GM18517 (cell line): Measurements from ENCODE around the gene S100A6.
"Not testable (repeated sequence)": the region's sequence is repeated elsewhere in the genome, so short reads cannot be mapped to it uniquely, and the experiment has no call there.

ENCODE experiments used
- ATAC-seq: cut with Tn5 transposase; IDR thresholded peaks from one replicate; pipeline ENCODE4 v1.9.1; 2021; ENCODE audit warnings: mild to moderate bottlenecking, moderate library complexity; ENCODE audit not compliant: unreplicated experiment

S100A6 gene

DNA sequence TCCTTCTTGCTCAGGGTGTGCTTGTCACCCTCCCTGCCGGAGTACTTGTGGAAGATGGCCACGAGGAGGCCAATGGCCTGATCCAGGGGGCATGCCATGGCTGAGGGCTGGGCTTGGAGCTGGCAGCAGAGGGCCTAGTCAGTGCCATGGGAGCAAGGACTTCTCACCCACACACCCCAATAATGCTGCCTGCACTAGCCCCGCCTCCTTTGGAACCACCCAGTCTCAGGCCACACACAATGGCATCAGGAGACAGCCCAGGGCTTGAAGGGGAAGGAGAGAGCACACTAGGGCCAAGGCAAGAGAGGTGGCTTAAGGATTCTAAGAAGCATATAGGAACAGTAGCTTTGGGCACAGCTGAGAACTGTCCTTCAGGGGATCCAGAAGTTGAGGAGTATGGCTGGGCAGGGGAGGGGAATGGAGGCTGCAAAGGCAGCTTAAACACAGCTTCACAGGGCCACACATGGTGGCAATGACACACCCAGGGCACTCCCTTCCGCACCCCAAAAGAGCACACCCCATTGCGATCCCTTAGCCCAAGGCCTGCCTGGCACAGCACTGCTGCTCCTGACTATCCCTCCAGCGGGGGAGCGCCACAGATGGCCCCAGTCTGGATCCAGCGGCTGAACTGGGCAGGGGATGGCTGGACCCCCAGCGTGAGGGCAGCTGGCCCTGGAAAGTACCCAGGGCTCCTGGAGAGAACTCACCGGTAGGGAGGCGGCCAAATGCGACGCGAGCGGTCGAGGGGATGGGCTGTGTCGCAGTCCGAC is at the start of gene S100A6:
Gene S100A6, minus strand, starts transcription at position 750 of the 770 bp plus-strand sequence. Its CDS starts 652 bp downstream, at position 98.
- peak; percentile 15 for ATAC-seq

DNA sequence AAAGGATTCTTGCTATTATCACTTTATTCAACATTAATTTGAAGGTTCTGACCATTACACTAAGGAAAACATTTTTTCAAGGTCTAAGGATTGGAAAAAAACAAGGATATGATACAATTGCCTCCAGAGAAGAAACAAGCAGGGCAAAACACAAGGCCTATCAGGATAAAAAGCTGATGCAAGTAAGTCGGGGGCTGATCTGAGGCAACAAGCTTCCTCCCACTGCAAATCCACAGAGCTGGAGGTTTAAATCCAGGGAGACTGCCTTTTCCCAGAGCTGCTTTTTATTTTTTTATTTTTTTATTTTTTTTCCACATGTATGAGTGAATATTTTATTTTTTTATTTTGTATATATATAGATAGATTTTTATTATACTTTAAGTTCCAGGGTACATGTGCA is 49.2 kb upstream of the S100A6 start:
- no peak for ATAC-seq

DNA sequence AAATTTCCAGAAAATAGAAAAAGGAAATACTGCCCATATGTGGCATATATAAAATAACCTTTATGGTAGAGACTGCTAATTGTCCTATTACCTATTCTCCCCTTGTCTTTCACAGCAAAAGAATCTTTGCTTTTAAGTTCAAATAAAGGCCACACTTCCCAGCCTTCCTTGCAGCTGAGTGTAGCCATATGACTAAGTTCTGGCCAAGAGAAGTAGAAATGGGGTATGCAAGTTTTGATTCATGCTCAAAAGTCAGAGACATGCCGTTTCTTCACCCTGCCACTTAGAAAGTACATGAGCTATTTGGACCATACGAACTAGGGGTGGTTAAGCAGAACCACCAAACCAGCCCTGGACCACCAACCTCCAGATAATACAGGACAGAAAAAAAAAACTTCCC is 48.2 kb upstream of the S100A6 start:
- no peak for ATAC-seq

DNA sequence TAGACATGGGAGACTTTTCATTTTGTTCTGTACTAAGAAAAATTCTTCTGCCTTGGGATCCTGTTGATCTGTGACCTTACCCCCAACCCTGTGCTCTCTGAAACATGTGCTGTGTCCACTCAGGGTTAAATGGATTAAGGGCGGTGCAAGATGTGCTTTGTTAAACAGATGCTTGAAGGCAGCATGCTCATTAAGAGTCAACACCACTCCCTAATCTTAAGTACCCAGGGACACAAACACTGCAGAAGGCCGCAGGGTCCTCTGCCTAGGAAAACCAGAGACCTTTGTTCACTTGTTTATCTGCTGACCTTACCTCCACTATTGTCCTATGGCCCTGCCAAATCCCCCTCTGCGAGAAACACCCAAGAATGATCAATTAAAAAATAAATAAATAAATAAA is 47.7 kb upstream of the S100A6 start:
- ATAC-seq: not testable (repeated sequence)

DNA sequence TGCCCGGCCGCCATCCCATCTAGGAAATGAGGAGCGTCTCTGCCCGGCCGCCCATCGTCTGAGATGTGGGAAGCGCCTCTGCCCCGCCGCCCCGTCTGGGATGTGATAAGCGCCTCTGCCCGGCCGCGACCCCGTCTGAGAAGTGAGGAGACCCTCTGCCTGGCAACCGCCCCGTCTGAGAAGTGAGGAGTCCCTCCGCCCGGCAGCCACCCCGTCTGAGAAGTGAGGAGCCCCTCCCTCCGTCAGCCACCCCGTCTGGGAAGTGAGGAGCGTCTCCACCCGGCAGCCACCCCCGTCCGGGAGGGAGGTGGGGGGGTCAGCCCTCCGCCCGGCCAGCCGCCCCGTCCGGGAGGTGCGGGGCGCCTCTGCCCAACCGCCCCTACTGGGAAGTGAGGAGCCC is 47.0 kb upstream of the S100A6 start:
- ATAC-seq: not testable (repeated sequence)

DNA sequence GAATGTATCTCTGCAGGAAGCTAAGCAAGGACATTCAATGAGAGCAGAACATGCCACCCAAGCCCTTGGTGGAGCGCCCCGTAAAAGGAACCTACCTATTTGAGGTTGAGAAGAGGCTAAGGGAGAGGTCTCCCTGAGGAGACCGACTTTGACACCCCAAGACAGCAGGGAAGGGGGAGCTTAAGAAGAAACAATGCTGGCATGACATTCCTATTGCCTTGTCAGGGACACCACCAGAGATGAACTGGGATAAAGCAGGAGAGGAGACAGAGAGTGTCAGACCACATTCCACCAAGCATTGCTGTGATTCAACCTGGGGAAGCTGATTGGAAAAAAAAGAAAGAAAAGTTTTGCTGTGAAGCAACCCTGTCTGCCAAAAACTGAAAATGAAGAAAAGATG is 43.1 kb upstream of the S100A6 start:
- ATAC-seq: no peak

DNA sequence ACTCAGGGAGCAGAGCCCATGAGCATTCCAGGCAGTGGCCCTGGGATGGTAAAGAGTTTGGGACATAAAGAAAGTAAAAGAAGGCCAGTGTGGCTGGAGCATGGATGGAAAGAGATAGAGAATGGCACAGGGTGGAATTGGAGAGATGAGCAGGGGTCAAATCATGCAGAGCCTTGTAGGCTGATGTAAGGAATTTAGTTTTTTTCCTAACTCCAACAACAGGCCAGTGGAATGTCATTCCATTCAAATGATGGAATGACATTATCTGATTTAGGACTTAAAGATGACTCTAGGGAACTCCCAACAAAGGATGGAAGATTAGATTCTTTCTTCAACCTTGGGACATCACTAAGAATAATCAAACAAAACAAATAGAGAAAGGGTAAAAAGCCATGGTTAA is 42.7 kb upstream of the S100A6 start:
- ATAC-seq: no peak

DNA sequence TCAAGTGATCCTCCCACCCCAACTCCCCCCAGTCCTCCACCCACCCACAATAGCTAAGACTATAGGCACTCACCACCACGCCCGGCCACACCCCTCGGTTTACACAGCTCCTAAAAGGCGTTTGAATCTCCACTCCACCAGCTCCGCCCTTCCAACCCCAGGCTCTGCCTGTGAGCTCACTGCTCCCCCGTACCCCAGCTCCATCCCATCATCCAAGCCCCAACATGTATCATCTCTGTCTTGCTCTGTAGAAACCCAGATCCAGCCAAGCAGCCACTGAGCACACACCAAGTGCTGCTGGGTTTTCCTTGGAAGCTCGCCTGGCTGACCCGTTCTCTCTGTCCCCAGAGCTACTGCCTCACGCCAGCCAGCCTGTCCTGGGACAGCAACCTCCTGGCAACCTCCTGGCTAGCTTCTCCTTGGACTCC is 41.8 kb upstream of the S100A6 start:
- ATAC-seq: no peak

DNA sequence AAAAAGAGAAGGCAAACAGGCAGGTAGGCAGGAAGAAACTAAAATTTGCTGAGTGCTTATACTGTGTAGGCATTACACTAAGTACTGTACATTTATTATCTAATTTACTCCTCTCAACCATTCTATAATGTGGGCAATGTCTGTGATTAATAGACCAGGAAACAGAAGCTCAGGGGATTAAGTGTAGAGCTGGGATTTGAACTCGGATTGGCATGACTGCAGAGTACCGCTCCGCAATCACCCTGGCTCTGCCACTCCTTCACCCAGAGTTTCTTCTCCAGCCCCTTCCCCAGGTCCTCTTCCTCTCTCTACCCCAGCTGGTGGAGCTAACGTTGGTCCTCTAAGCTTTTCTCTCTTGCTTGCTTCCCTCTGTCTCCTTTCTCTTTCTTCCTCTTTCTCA is 41.3 kb upstream of the S100A6 start:
- ATAC-seq: no peak

DNA sequence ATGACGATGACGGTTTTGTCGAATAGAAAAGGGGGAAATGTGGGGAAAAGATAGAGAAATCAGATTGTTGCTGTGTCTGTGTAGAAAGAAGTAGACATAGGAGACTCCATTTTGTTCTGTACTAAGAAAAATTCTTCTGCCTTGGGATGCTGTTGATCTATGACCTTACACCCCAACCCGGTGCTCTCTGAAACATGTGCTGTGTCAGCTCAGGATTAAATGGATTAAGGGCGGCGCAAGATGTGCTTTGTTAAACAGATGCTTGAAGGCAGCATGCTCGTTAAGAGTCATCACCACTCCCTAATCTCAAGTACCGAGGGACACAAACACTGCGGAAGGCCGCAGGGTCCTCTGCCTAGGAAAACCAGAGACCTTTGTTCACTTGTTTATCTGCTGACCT is 39.7 kb upstream of the S100A6 start:
- not testable (repeated sequence) for ATAC-seq

DNA sequence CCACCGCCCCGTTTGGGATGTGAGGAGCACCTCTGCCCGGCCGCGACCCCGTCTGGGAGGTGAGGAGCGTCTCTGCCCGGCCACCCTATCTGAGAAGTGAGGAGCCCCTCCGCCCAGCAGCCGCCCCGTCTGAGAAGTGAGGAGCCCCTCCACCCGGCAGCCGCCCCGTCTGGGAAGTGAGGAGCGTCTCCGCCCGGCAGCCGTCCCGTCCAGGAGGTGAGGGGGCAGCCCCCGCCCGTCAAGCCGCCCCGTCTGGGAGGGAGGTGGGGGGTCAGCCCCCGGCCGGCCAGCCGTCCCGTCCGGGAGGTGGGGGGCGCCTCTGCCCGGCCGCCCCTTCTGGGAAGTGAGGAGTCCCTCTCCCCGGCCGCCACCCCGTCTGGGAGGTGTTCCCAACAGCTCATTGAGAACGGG is 39.3 kb upstream of the S100A6 start:
- not testable (repeated sequence) for ATAC-seq

DNA sequence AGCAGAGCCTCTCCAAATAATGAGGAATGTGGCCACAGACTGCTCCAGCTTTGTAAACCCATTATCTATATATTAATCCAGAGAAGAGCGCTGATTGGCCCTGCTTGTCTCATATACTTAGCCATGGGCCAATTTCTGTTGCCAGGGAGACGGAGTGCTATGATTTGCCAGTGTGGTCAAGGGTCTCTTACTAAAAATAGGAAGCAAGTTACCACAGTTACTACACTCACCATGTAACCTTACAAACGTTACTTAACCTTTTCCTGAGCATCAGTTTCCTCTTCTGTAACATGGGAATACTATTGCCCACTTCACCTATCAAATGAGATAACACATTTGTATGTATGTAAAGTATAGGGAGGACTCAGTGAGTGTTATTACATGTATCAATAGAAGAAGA is 37.6 kb upstream of the S100A6 start:
- no peak for ATAC-seq

DNA sequence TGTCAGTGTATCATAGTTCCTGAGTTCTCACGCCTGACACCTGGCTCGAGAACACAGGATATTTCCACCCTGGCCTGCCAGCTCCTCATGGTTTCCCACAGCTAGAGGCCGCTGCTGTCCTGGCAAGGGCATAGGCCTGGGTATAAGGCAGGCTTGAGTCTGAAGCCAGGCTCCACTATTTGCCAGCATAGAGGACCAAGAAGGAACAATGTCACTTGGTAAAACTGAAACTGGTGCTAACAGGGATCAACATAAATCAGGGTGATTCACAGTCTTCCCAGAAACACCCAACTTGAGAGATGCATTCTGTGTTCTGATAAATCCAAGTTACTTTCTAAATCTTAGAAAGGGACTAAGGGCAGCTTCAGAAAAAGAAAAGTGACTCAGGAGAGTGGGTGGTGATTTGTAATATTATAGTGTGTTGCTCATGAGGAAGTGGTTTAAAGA is 36.8 kb upstream of the S100A6 start:
- no peak for ATAC-seq

DNA sequence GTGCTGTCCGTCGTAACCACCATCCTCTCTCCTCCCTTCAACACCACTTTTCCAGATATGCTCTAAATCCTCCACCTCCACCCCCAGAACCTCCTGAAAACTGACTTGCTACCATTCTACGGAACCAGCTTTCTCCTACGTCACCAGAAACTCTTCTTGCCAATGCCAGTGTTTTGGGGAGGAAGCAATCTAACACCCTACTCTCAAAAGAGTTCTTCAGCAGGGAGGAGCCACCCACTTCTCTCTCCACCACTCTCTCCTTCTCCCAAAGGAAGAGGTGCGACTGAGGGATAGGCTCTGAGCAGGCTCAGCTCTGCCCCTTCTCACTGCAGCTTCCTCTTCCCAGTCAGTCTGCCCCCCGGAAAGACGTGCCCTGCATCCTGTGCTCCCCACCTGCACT is 35.9 kb upstream of the S100A6 start:
- ATAC-seq: no peak

DNA sequence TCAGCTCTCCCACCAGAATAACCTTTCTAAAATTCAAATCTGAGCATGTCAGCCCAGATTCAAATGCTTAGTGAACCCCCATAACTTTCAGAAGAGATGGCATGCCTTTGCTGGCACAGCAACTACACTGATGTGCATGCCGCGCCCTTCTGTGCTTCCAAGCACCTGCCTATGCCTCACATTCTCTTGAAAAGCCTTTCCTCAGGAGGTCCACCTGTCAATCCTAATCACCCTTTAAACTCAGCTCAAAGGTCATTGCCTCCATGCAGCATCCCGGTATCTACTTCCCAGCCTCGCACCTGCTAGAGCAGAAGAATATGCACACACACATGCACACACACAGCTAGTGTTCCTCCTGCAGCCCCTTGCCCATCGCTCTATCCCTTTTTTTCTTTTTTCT is 35.1 kb upstream of the S100A6 start:
- no peak for ATAC-seq

DNA sequence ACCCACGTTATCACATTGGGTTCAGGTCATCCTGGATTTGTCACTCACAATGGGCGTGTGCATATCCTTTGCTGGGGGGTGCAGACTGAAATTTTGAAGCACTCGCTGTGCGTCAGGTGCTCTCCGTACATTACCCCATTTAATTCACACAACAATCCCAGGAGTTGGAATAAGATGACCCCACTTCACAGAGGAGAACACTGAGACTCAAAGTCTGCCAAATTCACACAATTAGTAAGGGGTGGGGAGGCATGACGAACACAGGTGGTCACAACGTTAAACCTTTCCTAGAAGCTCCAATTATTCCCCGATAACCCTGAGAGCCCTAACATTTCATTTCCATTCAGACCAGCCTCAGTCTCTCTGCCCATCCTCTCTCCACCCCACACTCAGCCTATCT is 33.7 kb upstream of the S100A6 start:
- no peak for ATAC-seq

DNA sequence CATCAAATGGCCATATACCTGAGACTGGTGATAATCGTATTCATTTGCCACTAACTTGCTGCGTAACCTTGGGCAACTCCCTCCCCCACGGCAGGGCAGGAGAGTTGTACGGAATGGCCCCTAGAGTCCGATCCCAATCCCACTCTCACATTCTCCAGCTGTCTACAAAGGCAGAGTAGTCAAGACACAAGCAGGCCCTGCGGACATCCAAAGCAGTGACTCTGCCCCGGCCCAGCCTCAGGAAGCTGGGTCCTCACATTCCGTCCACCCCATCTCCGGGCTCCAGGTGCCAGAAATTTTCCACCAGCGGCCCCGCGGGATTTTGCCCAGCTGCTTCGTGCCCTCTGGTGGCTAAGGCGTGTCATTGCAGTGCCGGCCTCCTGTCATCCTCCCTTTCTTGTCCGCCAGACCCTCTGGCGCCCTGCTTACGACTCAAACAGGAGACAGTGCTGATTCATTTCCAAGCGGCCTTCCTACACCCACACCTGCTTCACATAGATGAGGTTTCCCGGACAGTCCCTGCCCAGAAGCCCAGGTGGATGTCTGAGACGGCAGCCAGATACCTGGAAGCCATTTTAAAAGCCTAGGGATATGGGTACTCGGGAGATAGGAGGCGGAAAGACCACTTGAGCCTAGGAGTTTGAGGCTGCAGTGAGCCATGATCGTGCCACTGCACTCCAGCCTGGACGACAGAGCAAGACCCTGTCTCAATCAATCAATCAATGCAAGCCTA is 32.7 kb upstream of the S100A6 start:
- no peak for ATAC-seq

DNA sequence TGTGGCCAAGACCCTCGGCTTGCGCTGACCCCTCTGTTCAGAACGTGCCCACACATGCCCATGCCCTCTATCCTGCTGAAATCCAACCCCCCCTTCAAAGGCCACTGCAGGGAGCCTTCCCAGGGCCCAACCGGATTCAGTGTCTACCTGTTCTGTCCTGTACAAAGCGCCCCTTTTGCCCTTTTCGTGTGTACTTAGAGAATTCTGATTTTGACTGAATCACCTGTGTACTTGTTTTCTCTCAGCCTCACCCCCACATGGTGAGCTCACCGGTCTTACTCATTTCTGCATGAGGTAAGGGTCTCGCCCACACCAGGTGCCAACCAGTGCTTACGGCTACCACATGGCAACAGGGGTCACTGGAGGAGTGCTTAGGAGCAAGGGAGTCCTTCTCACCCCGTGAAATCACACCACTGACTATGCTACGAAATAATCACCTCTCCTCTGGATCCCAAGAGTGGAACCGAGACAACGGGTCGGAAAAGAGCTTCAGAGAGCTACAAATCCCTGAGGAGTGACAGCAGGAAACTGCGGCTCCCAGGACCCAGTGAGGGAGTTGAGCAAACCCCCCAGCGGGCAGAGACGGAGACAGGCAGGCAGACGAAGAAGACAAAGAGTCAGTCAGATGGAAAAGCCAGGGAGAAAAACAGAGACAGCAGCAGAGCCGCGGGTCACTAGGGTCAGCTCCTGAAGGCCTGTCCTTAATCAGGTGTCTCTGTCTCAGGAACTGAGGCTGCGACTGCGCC is 32.0 kb upstream of the S100A6 start:
- no peak for ATAC-seq

DNA sequence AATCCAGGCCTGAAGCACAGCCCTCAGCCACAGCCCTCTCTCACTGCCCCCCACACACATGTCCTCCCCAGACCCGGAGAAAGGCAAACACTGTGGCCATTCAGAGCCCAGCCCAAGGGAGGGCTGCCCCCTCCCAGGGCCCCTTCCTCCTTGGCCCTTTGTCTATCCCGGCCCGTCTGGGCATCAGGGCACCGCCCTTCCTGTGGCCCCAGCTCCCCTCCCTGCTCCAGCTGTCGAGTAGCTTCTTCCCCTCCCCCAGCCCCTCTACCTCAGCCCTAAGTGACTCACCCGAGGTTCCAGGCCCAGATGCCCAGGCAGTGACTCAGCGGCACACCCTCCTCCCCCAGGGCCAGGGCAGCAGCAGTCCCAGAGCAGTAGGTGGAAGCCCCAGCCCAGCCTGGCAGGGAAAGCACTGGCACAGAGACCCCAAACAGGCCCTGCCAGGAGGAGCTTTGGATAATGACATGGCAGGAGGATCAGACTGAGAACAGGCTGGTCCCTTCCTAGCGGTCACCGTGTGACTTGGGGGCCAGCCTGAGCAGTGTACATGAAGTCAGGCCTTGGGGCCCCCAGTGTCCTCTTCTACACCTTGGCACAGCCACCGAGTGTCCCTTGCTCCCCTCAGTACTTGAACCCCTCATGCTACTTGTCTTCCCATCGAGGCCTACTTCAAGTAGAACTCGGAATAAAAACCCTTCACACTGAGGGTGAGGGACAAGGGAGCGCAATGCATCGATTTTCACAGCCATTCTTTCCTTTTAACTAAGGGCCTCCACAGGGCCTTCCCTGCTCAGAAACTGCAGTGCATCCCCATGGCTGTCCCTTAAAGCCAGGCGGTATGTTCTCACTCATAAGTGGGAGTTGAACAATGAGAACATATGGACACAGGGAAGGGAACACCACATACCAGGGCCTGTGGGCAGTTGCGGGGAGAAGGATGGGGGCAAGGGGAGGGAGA is 30.9 kb upstream of the S100A6 start:
- ATAC-seq: no peak
